PFSK-1 (cell line): ENCODE measurements around the gene LGR5.

Experiments used
- POLR2AphosphoS5 ChIP-seq: IDR thresholded peaks from 2 replicates; pipeline ENCODE4 v1.6.1; 2012; ENCODE audit warnings: low read depth, mild to moderate bottlenecking, control low read depth, low read length, moderate library complexity
- SIN3A ChIP-seq: IDR thresholded peaks from 2 replicates; pipeline ENCODE4 v1.6.1; 2012; ENCODE audit warnings: mild to moderate bottlenecking, low read length, moderate library complexity, borderline replicate concordance; ENCODE audit not compliant: insufficient read depth
- TF ChIP-seq, protein P1 (sequence below), 2 experiments: IDR thresholded peaks; 2 replicates each; pipeline versions ENCODE4 v1.6.1 to v1.8.0; 2011 to 2012; ENCODE audit warnings: low read depth in 2 of 2, low read length in 2 of 2, control low read depth in 1 of 2, inconsistent platforms in 1 of 2, mild to moderate bottlenecking in 1 of 2, moderate library complexity in 1 of 2; ENCODE audit not compliant: insufficient read depth in 1 of 2

- TF ChIP-seq POLR2AphosphoS5 (no peak), SIN3A (no peak)
- TF ChIP-seq, protein P1, sequence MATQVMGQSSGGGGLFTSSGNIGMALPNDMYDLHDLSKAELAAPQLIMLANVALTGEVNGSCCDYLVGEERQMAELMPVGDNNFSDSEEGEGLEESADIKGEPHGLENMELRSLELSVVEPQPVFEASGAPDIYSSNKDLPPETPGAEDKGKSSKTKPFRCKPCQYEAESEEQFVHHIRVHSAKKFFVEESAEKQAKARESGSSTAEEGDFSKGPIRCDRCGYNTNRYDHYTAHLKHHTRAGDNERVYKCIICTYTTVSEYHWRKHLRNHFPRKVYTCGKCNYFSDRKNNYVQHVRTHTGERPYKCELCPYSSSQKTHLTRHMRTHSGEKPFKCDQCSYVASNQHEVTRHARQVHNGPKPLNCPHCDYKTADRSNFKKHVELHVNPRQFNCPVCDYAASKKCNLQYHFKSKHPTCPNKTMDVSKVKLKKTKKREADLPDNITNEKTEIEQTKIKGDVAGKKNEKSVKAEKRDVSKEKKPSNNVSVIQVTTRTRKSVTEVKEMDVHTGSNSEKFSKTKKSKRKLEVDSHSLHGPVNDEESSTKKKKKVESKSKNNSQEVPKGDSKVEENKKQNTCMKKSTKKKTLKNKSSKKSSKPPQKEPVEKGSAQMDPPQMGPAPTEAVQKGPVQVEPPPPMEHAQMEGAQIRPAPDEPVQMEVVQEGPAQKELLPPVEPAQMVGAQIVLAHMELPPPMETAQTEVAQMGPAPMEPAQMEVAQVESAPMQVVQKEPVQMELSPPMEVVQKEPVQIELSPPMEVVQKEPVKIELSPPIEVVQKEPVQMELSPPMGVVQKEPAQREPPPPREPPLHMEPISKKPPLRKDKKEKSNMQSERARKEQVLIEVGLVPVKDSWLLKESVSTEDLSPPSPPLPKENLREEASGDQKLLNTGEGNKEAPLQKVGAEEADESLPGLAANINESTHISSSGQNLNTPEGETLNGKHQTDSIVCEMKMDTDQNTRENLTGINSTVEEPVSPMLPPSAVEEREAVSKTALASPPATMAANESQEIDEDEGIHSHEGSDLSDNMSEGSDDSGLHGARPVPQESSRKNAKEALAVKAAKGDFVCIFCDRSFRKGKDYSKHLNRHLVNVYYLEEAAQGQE (IDR thresholded peaks at IDR 0.05; ENCODE audit: insufficient read depth in 1 of 2, low read depth in 2 of 2, low read length in 2 of 2), result no peak
Observed at GRCh38 chr12:71625476-71625875, 185.9 kb downstream of the LGR5 start.
